Peyer's patch (tissue), 4 donors: ENCODE data around the gene HOXD13. TPM values are rescaled to one million over a fixed set of nuclear protein-coding genes. Genes with fewer than 3 reads are reported as not detected.
A peak's percentile ranks its signal among the peaks of the same experiment; 100 is the strongest.

Experiments
- DNase-seq, 3 donors: peaks; one replicate each; pipeline ENCODE4 v3.0.0-alpha.2; 2017 to 2019
- H3K27ac ChIP-seq, 4 donors: fragments of 200-600 bp; sonication (generic); one replicate each; pipeline ENCODE4 v1.5.1; 2016 to 2019
- H3K27me3 ChIP-seq, 2 donors: fragments of 200-600 bp; sonication (generic); one replicate each; pipeline ENCODE4 v1.5.1; 2019
- H3K36me3 ChIP-seq, 3 donors: fragments of 200-600 bp; sonication (generic); one replicate each; pipeline ENCODE4 v1.5.1; 2016 to 2019
- H3K4me1 ChIP-seq, 4 donors: fragments of 200-600 bp; sonication (generic); one replicate each; pipeline ENCODE4 v1.5.1; 2016 to 2019
- H3K4me3 ChIP-seq, 4 donors: fragments of 200-600 bp; sonication (generic); 1 replicate in 3 of 4; 2 replicates in 1 of 4; pipeline ENCODE4 v1.5.1; 2016 to 2019; ENCODE audit warnings: mild to moderate bottlenecking in 1 of 4
- H3K9me3 ChIP-seq, 4 donors: fragments of 200-600 bp; sonication (generic); one replicate each; pipeline ENCODE4 v1.5.1; 2016 to 2019; ENCODE audit warnings: mild to moderate bottlenecking in 1 of 4
- POLR2A ChIP-seq, 2 donors: fragments of 450-650 bp; IDR thresholded peaks; one replicate each; pipeline ENCODE4 v1.5.1; 2017; ENCODE audit warnings: antibody characterized with exemption in 2 of 2, mild to moderate bottlenecking in 2 of 2, moderate library complexity in 2 of 2
- total RNA-seq, 4 donors: library from RNA; depleted of rRNA; stranded (reverse); fragments of >200 nt; gene quantifications; one replicate each; pipeline ENCODE4 v1.1.0, GENCODE V29; 2016
- TF ChIP-seq, protein P1 (sequence below), 6 experiments: fragments of 450-650 bp in 4 of 6; fragments of 200-600 bp in 2 of 6; sonication (generic) in 1 of 6; IDR thresholded peaks; one replicate each; pipeline ENCODE4 v1.5.1; 2017 to 2019; ENCODE audit warnings: antibody characterized with exemption in 6 of 6, mild to moderate bottlenecking in 3 of 6, moderate library complexity in 1 of 6

Gene HOXD13
- total RNA-seq, 4 donors from 2014 or later, result not detected

DNA sequence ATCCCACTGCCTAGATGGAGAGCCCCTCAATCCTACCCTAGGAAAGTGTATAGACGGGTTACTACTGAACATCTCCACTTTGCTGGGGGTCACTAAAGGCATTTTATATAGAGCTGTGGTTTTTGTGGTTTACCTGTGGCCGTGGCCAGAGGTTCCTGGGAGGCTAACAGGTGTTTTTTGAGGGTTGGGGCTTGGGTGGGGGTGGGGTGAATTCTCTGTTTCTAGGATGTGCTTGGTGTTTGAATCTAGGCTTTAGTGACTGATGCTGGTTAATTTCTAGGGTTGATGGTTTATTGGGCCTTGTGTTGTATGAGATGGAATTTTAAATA lies 44.7 kb downstream of the HOXD13 start:
- TF ChIP-seq POLR2A (IDR thresholded peaks at IDR 0.05), result no peak
- TF ChIP-seq, protein P1, sequence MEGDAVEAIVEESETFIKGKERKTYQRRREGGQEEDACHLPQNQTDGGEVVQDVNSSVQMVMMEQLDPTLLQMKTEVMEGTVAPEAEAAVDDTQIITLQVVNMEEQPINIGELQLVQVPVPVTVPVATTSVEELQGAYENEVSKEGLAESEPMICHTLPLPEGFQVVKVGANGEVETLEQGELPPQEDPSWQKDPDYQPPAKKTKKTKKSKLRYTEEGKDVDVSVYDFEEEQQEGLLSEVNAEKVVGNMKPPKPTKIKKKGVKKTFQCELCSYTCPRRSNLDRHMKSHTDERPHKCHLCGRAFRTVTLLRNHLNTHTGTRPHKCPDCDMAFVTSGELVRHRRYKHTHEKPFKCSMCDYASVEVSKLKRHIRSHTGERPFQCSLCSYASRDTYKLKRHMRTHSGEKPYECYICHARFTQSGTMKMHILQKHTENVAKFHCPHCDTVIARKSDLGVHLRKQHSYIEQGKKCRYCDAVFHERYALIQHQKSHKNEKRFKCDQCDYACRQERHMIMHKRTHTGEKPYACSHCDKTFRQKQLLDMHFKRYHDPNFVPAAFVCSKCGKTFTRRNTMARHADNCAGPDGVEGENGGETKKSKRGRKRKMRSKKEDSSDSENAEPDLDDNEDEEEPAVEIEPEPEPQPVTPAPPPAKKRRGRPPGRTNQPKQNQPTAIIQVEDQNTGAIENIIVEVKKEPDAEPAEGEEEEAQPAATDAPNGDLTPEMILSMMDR (IDR thresholded peaks at IDR 0.05), result no peak
- Histone ChIP-seq H3K27me3 (no peaks in the 10 kb centered on the region), H3K27ac (peak overlapping the region; percentile 68 to 88 (median 83)), H3K4me3 (peak overlapping the region; percentile 32 to 82 (median 62)), H3K36me3 (no peaks in the 10 kb centered on the region), H3K4me1 (peaks cover 0 to 18% (median 0%) of the 10 kb centered on the region in 4 donors), H3K9me3 (no peaks in the 10 kb centered on the region)
- peak in 1 of 3 donors; percentile 25 for DNase-seq

DNA sequence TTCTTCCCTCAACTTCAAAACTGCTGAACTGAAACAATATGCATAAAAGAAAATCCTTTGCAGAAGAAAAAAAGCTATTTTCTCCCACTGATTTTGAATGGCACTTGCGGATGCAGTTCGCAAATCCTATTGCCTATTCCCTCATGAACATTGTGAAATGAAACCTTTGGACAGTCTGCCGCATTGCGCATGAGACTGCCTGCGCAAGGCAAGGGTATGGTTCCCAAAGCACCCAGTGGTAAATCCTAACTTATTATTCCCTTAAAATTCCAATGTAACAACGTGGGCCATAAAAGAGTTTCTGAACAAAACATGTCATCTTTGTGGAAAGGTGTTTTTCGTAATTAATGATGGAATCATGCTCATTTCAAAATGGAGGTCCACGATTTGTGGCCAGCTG lies 45.4 kb downstream of the HOXD13 start:
- H3K27me3 ChIP-seq, result no peaks in the 10 kb centered on the region
- no peaks in the 10 kb centered on the region for H3K36me3 ChIP-seq
- peak overlapping the region in 2 of 4 donors; percentile 66 to 83 for H3K27ac ChIP-seq
- DNase-seq, result no peak
- peak overlapping the region in 2 of 4 donors; percentile 1 to 75 for H3K4me3 ChIP-seq
- peaks cover 0 to 18% (median 0%) of the 10 kb centered on the region in 4 donors for H3K4me1 ChIP-seq
- H3K9me3 ChIP-seq, result no peaks in the 10 kb centered on the region
- TF ChIP-seq, protein P1 (IDR thresholded peaks at IDR 0.05), result no peak
- TF ChIP-seq POLR2A (IDR thresholded peaks at IDR 0.05), result no peak

DNA sequence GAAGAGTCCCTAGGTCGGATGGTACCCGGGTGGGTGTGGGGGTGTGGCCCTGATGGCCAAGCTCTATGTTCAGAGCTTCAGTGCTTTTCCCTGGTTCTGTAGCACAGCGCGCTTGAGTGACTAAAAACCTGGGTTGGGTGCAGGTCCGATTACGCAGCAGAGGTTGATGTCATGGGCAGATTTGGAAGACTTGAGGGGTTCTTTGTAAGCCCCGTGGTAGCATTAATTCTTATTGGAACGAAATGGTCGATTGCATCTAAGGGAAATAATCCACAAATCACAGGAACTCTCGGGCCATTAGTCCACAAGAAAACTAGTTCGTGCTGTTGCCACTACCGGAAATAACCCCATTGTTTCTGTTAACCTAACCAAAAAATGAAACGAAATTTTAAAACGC lies 46.0 kb downstream of the HOXD13 start:
- Histone ChIP-seq H3K27me3 (no peaks in the 10 kb centered on the region), H3K9me3 (no peaks in the 10 kb centered on the region), H3K4me1 (peaks cover 0 to 18% (median 0%) of the 10 kb centered on the region in 4 donors), H3K36me3 (no peaks in the 10 kb centered on the region), H3K27ac (peak overlapping the region; percentile 43 to 83 (median 56)), H3K4me3 (peak overlapping the region in 3 of 4 donors; percentile 1 to 67 (median 15))
- DNase-seq, result peak in 1 of 3 donors; percentile 27
- TF ChIP-seq POLR2A (IDR thresholded peaks at IDR 0.05), result no peak
- TF ChIP-seq, protein P1 (IDR thresholded peaks at IDR 0.05), result no peak

DNA sequence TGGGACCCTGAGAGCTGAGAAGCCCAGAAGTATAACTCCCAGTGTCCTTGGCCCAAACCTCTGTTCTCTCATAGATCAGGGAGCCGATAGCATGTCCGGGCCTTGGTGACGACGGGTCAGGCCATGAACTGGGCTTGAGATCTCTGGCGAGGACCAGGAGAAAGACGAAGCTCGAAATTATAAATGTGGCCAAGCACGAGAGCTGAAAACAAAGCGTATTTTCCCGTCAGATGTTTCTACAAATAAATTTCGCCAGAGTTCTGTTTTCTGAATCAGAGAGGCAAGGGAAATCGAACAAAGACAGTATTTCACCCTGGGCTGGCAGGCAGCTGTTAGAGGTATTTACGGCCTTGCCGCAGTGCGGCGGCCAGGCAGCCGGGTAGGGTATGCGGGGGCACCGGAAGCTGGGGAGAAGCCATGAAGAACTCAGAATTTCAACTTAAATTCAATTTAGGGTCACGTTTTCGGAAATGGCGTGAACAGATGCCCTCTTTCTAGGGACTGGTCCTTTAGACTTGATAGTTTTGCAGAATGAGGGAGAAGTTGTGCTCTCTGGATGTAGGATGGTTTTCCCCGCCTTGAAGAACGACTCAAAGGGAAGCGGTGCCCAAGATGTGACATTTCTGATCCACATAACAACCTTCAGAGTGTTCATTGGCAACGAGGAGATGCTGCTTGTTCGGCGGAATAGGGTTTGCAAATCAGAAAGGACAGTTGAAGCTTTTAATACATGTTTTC lies 46.6 kb downstream of the HOXD13 start:
- DNase-seq, result peak in 1 of 3 donors; percentile 27
- no peaks in the 10 kb centered on the region for H3K9me3 ChIP-seq
- H3K4me1 ChIP-seq, result peaks cover 0 to 18% (median 0%) of the 10 kb centered on the region in 4 donors
- peak overlapping the region in 2 of 4 donors; percentile 15 to 67 for H3K4me3 ChIP-seq
- H3K36me3 ChIP-seq, result no peaks in the 10 kb centered on the region
- TF ChIP-seq, protein P1 (IDR thresholded peaks at IDR 0.05), result no peak
- TF ChIP-seq POLR2A (IDR thresholded peaks at IDR 0.05), result no peak
- no peaks in the 10 kb centered on the region for H3K27me3 ChIP-seq
- H3K27ac ChIP-seq, result peak overlapping the region; percentile 43 to 83 (median 56)

DNA sequence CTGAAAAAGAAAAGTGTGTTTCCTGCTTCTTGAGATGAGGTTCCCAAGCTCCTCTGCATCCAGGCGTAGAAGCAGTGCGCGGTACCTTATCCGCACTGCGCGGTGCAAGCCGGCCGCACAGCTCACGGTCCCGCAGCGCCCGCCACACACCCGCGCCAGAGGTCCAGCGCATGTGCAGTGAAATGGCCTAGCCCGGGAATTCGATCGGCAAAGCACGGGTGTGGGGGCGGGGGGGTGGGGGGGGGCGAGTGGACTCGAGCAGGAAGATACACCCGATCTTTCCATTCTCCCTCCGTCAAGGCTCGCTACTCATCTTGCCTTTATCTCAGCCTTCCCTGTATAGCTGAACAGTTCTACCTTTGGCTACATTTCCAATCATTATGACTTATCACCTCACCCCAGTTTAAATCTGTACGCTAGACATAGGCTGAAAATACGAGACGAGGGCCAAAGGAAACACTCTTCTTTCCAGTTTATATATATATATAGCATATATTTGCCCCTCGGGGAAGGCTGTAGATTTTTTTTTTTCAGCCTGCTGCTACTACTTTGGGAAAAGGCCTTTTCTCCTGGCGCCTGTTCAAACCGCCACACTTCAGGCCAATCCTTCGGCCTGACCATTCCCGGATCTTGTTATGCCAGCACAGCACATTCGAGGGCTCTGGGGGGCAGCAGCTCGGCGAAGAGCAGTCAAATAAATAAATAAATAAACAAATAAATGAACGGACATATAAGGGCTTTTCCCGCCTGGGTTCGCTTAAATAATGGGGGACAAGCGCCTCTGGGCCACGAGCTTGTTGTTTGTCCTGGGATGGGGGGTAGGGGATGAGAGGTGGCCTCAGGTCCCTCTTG lies 47.4 kb downstream of the HOXD13 start:
- Histone ChIP-seq H3K4me3 (peak overlapping the region; percentile 35 to 82 (median 54)), H3K4me1 (peaks cover 0 to 19% (median 0%) of the 10 kb centered on the region in 4 donors), H3K9me3 (no peaks in the 10 kb centered on the region), H3K36me3 (no peaks in the 10 kb centered on the region), H3K27ac (peak overlapping the region; percentile 43 to 83 (median 56)), H3K27me3 (no peaks in the 10 kb centered on the region)
- peak; percentile 15 to 46 (median 44) for DNase-seq
- TF ChIP-seq POLR2A (IDR thresholded peaks at IDR 0.05), result no peak
- TF ChIP-seq, protein P1 (IDR thresholded peaks at IDR 0.05), result no peak
